AG04449 (cell line): ENCODE results near the gene SCRT2.

Source experiments
- CTCF ChIA-PET: fragments of 350-600 bp; formaldehyde crosslinking; extraction: SDS; loops from one replicate; lab custom pipeline; 2021; ENCODE audit warnings: antibody characterized with exemption; lab: Yijun Ruan, JAX
- POLR2A ChIA-PET: fragments of 400-600, 350-600 bp; formaldehyde crosslinking; extraction: SDS; loops from one replicate; lab custom pipeline; 2020; ENCODE audit warnings: antibody characterized with exemption, inconsistent platforms; lab: Yijun Ruan, JAX
- DNase-seq: peaks from one replicate; pipeline ENCODE4 v3.0.0-alpha.2; 2010; ENCODE audit warnings: low read depth, low spot score
- H3K4me3 ChIP-seq: 2 replicates; pipeline ENCODE4 v1.5.1; 2011; ENCODE audit warnings: low read depth, mild to moderate bottlenecking, control low read depth, low read length
- CTCF ChIP-seq: IDR thresholded peaks from one replicate; pipeline ENCODE4 v1.5.1; 2011; ENCODE audit warnings: mild to moderate bottlenecking, moderate library complexity, low read length, control low read depth, inconsistent platforms; ENCODE audit not compliant: insufficient read depth; ENCODE audit errors: missing control alignments

The SCRT2 gene

GRCh38 chr20:637559-637958 lies 38.0 kb downstream of the SCRT2 start:
- CTCF ChIA-PET, result interaction anchor here (1.5 to 2.3 kb wide), 2 partner anchors 8 to 25 kb away, joined by 3 to 12 read pairs; no protein-coding TSS in a partner anchor
- no peak for DNase-seq
- POLR2A ChIA-PET, result no interaction called here
- H3K4me3 ChIP-seq, result no peak overlapping the region
- no peak for TF ChIP-seq CTCF

GRCh38 chr20:635893-636338 lies 39.7 kb downstream of the SCRT2 start:
- H3K4me3 ChIP-seq, result no peak overlapping the region
- no peak for TF ChIP-seq CTCF
- no peak for DNase-seq
- POLR2A ChIA-PET, result no interaction called here
- CTCF ChIA-PET, result interaction anchor here (0.8 to 2.3 kb wide), 2 partner anchors 10 to 33 kb away, joined by 3 to 12 read pairs; no protein-coding TSS in a partner anchor

GRCh38 chr20:635028-635892 lies 40.3 kb downstream of the SCRT2 start:
- no peak for TF ChIP-seq CTCF
- CTCF ChIA-PET, result interaction anchor here (0.8 to 1.3 kb wide), 3 partner anchors 10 to 33 kb away, joined by 3 to 6 read pairs (median 3); no protein-coding TSS in a partner anchor

GRCh38 chr20:634148-634925 lies 41.3 kb downstream of the SCRT2 start:
- ChIA-PET CTCF (interaction anchor here (1.0 to 1.3 kb wide), 2 partner anchors 11 to 12 kb away, joined by 3 to 6 read pairs; no protein-coding TSS in a partner anchor), POLR2A (no interaction called here)
- TF ChIP-seq CTCF, result no peak
- H3K4me3 ChIP-seq, result no peak overlapping the region
- DNase-seq, result no peak

More at GRCh38 chr20:635028-635892, 40.3 kb downstream of the SCRT2 start:
- H3K4me3 ChIP-seq, result no peak overlapping the region
- POLR2A ChIA-PET, result no interaction called here
- DNase-seq, result no peak

- no peak for DNase-seq
- POLR2A ChIA-PET, result no interaction called here
- no peak for TF ChIP-seq CTCF
These were observed 44.5 kb downstream of the SCRT2 start for GRCh38 chr20:631101-631500.

More at GRCh38 chr20:631101-631500, 44.5 kb downstream of the SCRT2 start:
- no peak overlapping the region for H3K4me3 ChIP-seq
- CTCF ChIA-PET, result interaction anchor here (1.2 to 6.3 kb wide), 2 partner anchors 14 to 36 kb away, joined by 3 to 47 read pairs; no protein-coding TSS in a partner anchor
